Upper lobe of left lung (tissue), 6 donors: ENCODE measurements around the gene SUPT3H. TPM values are rescaled to one million over a fixed set of nuclear protein-coding genes. Genes with fewer than 3 reads are reported as not detected.

Experiments
- ATAC-seq, 2 donors: fragments of 200-7000 bp; cut with Tn5 transposase; one replicate each; pipeline ENCODE4 v1.9.1; 2022; ENCODE audit warnings: mild to moderate bottlenecking in 2 of 2, moderate library complexity in 2 of 2; ENCODE audit not compliant: low FRiP score in 2 of 2
- DNase-seq, 2 donors: peaks; one replicate each; pipeline ENCODE4 v3.0.0-alpha.2; 2019 to 2020
- H3K27ac ChIP-seq, 4 donors: fragments of 200-600 bp; sonication (generic); one replicate each; pipeline ENCODE4 v1.5.1; 2016 to 2019
- H3K27me3 ChIP-seq, 4 donors: fragments of 200-600 bp; sonication (generic); one replicate each; pipeline ENCODE4 v1.5.1; 2017 to 2019
- H3K36me3 ChIP-seq, 4 donors: fragments of 200-600 bp; sonication (generic); one replicate each; pipeline ENCODE4 v1.5.1; 2016 to 2019
- H3K4me1 ChIP-seq, 4 donors: fragments of 200-600 bp; sonication (generic); one replicate each; pipeline ENCODE4 v1.5.1; 2018 to 2019
- H3K4me3 ChIP-seq, 4 donors: fragments of 200-600 bp; sonication (generic); one replicate each; pipeline ENCODE4 v1.5.1; 2017 to 2019; ENCODE audit warnings: mild to moderate bottlenecking in 2 of 4, moderate library complexity in 1 of 4
- H3K9me3 ChIP-seq, 4 donors: fragments of 200-600 bp; sonication (generic); one replicate each; pipeline ENCODE4 v1.5.1; 2018 to 2019
- EP300 ChIP-seq, 4 donors: sonication (generic); formaldehyde crosslinking; IDR thresholded peaks; one replicate each; pipeline ENCODE4 v1.5.1; 2017; ENCODE audit warnings: antibody characterized with exemption in 4 of 4, control low read depth in 2 of 4
- POLR2A ChIP-seq, 4 donors: fragments of 450-650 bp; IDR thresholded peaks; one replicate each; pipeline ENCODE4 v1.5.1; 2016 to 2017; ENCODE audit warnings: antibody characterized with exemption in 4 of 4, mild to moderate bottlenecking in 2 of 4
- POLR2AphosphoS5 ChIP-seq, 2 donors: sonication (generic); formaldehyde crosslinking; IDR thresholded peaks; one replicate each; pipeline ENCODE4 v1.5.1; 2017; ENCODE audit warnings: antibody characterized with exemption in 2 of 2
- WGBS, 2 donors: methylation state at CpG; one replicate each; pipeline ENCODE4 v1.1.5; 2017 to 2018; 5-methylcytosine and 5-hydroxymethylcytosine counted together
- total RNA-seq, 6 donors: library from RNA; depleted of rRNA in 4 of 6; stranded (reverse); fragments of >200 nt in 4 of 6; gene quantifications; one replicate each; pipeline versions ENCODE4 v1.1.0 to v1.2.1, GENCODE V29; 2016 to 2021
- TF ChIP-seq, protein P1 (sequence below), 6 experiments: fragments of 450-650 bp in 4 of 6; fragments of 200-600 bp in 2 of 6; sonication (generic) in 2 of 6; IDR thresholded peaks; one replicate each; pipeline ENCODE4 v1.5.1; 2016 to 2019; ENCODE audit warnings: antibody characterized with exemption in 6 of 6
- donor health status: DM: no; HTN: no; CAD: no; lungs with moderate emphysema.
- donor health status: DM: no; HTN: yes; CAD: no; lungs with severe emphysema.

The SUPT3H gene
- total RNA-seq, 6 donors from 2014 or later = 6.4 to 45.1 (median 8.9) TPM

DNA sequence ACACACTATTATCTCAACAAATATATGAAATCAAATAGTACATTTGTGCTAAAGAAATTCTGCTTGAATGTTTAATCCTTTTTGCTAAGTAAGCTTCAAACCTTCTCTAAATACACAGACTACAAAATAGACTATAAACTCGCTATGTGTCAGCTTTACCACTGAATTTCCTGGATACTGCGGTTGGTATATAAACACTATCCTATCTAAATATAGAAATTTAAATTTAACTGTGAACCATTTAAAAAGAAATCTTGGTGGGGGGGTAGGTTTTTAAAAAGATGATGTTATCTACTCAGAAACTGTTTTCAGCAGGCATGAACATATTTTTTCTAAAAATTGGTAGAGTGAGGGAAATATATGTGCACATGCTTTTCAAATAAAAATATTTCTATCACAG is 356.1 kb downstream of the SUPT3H start:
- Histone ChIP-seq H3K27ac (no peak overlapping the region), H3K4me1 (no peaks in the 10 kb centered on the region), H3K9me3 (no peaks in the 10 kb centered on the region), H3K4me3 (no peak overlapping the region), H3K36me3 (no peaks in the 10 kb centered on the region), H3K27me3 (no peaks in the 10 kb centered on the region)
- DNase-seq (no peak), ATAC-seq (no peak)
- TF ChIP-seq POLR2A (IDR thresholded peaks at IDR 0.05) (no peak), POLR2AphosphoS5 (IDR thresholded peaks at IDR 0.05) (no peak), EP300 (IDR thresholded peaks at IDR 0.05) (no peak)
- TF ChIP-seq, protein P1, sequence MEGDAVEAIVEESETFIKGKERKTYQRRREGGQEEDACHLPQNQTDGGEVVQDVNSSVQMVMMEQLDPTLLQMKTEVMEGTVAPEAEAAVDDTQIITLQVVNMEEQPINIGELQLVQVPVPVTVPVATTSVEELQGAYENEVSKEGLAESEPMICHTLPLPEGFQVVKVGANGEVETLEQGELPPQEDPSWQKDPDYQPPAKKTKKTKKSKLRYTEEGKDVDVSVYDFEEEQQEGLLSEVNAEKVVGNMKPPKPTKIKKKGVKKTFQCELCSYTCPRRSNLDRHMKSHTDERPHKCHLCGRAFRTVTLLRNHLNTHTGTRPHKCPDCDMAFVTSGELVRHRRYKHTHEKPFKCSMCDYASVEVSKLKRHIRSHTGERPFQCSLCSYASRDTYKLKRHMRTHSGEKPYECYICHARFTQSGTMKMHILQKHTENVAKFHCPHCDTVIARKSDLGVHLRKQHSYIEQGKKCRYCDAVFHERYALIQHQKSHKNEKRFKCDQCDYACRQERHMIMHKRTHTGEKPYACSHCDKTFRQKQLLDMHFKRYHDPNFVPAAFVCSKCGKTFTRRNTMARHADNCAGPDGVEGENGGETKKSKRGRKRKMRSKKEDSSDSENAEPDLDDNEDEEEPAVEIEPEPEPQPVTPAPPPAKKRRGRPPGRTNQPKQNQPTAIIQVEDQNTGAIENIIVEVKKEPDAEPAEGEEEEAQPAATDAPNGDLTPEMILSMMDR (IDR thresholded peaks at IDR 0.05) = no peak
- 37 to 38% methylated on average over 2 of the region's 2 CpGs for WGBS, 2 donors

DNA sequence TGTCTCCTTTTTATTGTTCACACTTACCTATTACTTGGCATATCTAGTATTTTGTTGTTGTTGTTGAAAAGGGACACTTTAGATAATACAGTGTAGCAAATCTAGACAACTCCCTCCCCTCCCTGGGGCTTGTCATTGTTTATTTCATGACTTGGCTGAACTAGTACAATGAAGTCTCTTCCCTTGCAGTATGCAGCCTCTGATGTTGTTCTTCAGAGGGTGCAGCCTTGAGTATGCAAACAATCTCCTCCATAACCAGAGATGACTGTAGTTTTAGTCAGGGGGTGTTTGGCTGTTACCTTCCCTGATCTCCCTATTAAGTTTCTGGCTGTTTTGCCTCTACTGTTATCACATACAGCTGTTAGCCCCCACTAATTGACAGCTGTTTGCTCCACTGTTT is 365.0 kb downstream of the SUPT3H start:
- Histone ChIP-seq H3K4me1 (no peaks in the 10 kb centered on the region), H3K4me3 (no peak overlapping the region), H3K27me3 (no peaks in the 10 kb centered on the region), H3K36me3 (peaks cover 0 to 4% (median 2%) of the 10 kb centered on the region in 4 donors), H3K27ac (no peak overlapping the region), H3K9me3 (peaks cover 0 to 5% (median 0%) of the 10 kb centered on the region in 4 donors)
- TF ChIP-seq EP300 (IDR thresholded peaks at IDR 0.05) (no peak), POLR2A (IDR thresholded peaks at IDR 0.05) (no peak), POLR2AphosphoS5 (IDR thresholded peaks at IDR 0.05) (no peak)
- TF ChIP-seq, protein P1 (IDR thresholded peaks at IDR 0.05) = no peak
- DNase-seq = no peak
- no peak for ATAC-seq

DNA sequence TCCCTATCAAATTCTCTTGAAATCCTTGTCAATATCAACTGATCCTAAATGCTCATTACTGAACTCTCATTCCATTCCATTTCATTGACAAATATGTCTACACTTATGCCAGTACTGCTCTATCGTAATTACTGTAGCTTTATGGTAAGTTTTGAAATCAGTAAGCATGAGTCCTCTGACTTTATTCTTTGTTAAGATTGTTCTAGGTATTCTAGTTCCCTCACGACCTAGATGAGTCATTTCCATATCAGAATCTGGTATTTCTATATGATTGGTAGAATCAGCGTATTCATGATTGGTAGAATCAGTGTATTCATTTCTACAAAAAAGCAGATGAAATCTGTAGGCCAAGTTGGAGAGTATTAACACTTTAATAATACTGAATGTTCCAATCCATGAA is 368.2 kb downstream of the SUPT3H start:
- H3K4me1 ChIP-seq = no peaks in the 10 kb centered on the region
- peaks cover 0 to 5% (median 0%) of the 10 kb centered on the region in 4 donors for H3K9me3 ChIP-seq
- H3K27me3 ChIP-seq = no peaks in the 10 kb centered on the region
- H3K4me3 ChIP-seq = no peak overlapping the region
- WGBS, 2 donors = 90 to 91% methylated on average over 3 of the region's 3 CpGs
- no peak overlapping the region for H3K27ac ChIP-seq
- ATAC-seq (no peak), DNase-seq (no peak)
- H3K36me3 ChIP-seq = peaks cover 0 to 4% (median 2%) of the 10 kb centered on the region in 4 donors
- TF ChIP-seq, protein P1 (IDR thresholded peaks at IDR 0.05) = no peak
- no peak for TF ChIP-seq POLR2A (IDR thresholded peaks at IDR 0.05)
- TF ChIP-seq EP300 (IDR thresholded peaks at IDR 0.05) = no peak
- no peak for TF ChIP-seq POLR2AphosphoS5 (IDR thresholded peaks at IDR 0.05)

DNA sequence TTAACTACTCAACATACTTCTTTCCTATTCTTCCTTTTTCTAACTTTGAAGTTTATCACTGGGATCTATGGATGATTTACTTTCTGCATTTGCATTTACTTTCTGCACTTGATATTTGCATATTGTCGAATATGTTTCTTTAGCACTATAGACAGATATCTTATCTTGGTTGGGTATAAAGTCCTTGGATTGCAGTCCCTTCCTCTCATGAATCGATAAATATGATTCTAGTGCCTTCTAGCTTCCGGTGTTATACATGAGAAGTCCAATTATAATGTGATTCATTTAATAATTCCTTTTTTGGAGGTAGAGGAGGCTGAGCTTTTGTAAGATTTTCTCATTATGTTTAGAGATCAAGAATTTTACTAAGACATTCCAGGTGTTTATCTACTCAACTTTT is 370.8 kb downstream of the SUPT3H start:
- 88 to 92% methylated on average over 3 of the region's 3 CpGs for WGBS, 2 donors
- TF ChIP-seq, protein P1 (IDR thresholded peaks at IDR 0.05) = no peak
- no peak for TF ChIP-seq EP300 (IDR thresholded peaks at IDR 0.05)
- no peak for TF ChIP-seq POLR2A (IDR thresholded peaks at IDR 0.05)
- no peak for TF ChIP-seq POLR2AphosphoS5 (IDR thresholded peaks at IDR 0.05)
- Histone ChIP-seq H3K4me3 (no peak overlapping the region), H3K4me1 (no peaks in the 10 kb centered on the region), H3K27me3 (no peaks in the 10 kb centered on the region), H3K9me3 (peaks cover 0 to 2% (median 0%) of the 10 kb centered on the region in 4 donors), H3K36me3 (no peaks in the 10 kb centered on the region), H3K27ac (no peak overlapping the region)
- ATAC-seq (no peak), DNase-seq (no peak)

GRCh38 chr6:45003961-45004360 is 373.8 kb downstream of the SUPT3H start:
- no peaks in the 10 kb centered on the region for H3K4me1 ChIP-seq
- 44 to 47% methylated on average over 2 of the region's 2 CpGs for WGBS, 2 donors
- TF ChIP-seq POLR2A (IDR thresholded peaks at IDR 0.05) = no peak
- TF ChIP-seq, protein P1 (IDR thresholded peaks at IDR 0.05) = no peak
- TF ChIP-seq POLR2AphosphoS5 (IDR thresholded peaks at IDR 0.05) = no peak
- TF ChIP-seq EP300 (IDR thresholded peaks at IDR 0.05) = no peak
- no peak overlapping the region for H3K4me3 ChIP-seq
- no peaks in the 10 kb centered on the region for H3K36me3 ChIP-seq
- H3K27ac ChIP-seq = no peak overlapping the region
- DNase-seq (no peak), ATAC-seq (no peak)
- H3K27me3 ChIP-seq = no peaks in the 10 kb centered on the region
- H3K9me3 ChIP-seq = no peaks in the 10 kb centered on the region
